Cardiac muscle cell (in vitro differentiated cells and primary cell): ENCODE results near the gene CLN6. TPM values are rescaled to one million over a fixed set of nuclear protein-coding genes. Genes with fewer than 3 reads are reported as not detected.
"Not testable (repeated sequence)": the region's sequence is repeated elsewhere in the genome, so short reads cannot be mapped to it uniquely, and the experiment has no call there.

Experiments
- DNase-seq, 2 donors: peaks; one replicate each; pipeline versions ENCODE4 v3.0.0 to v3.0.0-alpha.2; 2010 to 2017; ENCODE audit warnings: low read depth in 1 of 2, low spot score in 1 of 2
- H3K27ac ChIP-seq: fragments of 200-600 bp; sonication (generic); 2 replicates; pipeline ENCODE4 v1.5.1; 2016
- H3K27me3 ChIP-seq: fragments of 200-600 bp; sonication (generic); 2 replicates; pipeline ENCODE4 v1.6.0; 2016; ENCODE audit warnings: control low read depth
- H3K36me3 ChIP-seq: fragments of 200-600 bp; sonication (generic); 2 replicates; pipeline ENCODE4 v1.5.1; 2016; ENCODE audit warnings: control low read depth
- H3K4me1 ChIP-seq: fragments of 200-600 bp; sonication (generic); 2 replicates; pipeline ENCODE4 v1.8.1; 2017; ENCODE audit warnings: low read depth, mild to moderate bottlenecking, mixed run types
- H3K4me3 ChIP-seq: fragments of 200-600 bp; sonication (generic); 2 replicates; pipeline ENCODE4 v1.5.1; 2016; ENCODE audit warnings: mild to moderate bottlenecking
- H3K9me3 ChIP-seq: fragments of 200-600 bp; sonication (generic); 2 replicates; pipeline ENCODE4 v1.5.1; 2017; ENCODE audit warnings: low read depth, mild to moderate bottlenecking, control low read depth
- polyA plus RNA-seq: library from polyadenylated mRNA; unstranded; fragments of >200 nt; fragmentation: Nextera tagmentation; extraction: Ambion mirVana; gene quantifications from 2 replicates; pipeline ENCODE4 v1.2.1, GENCODE V29; 2016
- total RNA-seq: library from RNA; depleted of rRNA; stranded (reverse); fragments of >200 nt; gene quantifications from 2 replicates; pipeline ENCODE4 v1.2.3, GENCODE V29; 2016
- TF ChIP-seq, protein P1 (sequence below): IDR thresholded peaks from 2 replicates; pipeline ENCODE4 v1.5.1; 2012; ENCODE audit warnings: low read depth, mild to moderate bottlenecking, low read length

CLN6 gene
- total and polyA plus RNA-seq, 2 experiments from 2014 or later, result 6.6 to 18.5 TPM

DNA sequence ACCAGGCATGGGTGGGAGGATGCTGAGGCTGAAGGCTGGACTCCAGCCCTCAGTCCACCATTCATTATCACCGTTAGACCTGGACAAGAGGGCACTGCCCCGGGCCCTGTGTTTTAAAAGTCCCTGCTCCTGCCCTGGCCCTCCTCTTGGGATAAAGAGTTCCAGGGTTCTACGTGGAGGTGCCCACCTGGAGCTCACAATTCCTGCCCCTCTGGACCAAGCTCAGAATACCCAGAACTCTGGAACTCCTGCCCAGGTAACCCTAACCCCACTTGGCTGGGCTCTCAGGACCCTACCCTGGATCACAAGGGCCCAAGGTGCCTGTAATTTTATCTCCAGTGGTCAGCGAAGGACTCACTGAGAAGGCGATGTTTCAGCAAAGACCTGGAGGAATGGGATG lies 25.6 kb downstream of the CLN6 start:
- H3K4me3 ChIP-seq, result no peak overlapping the region
- H3K27me3 ChIP-seq, result no peaks in the 10 kb centered on the region
- TF ChIP-seq, protein P1, sequence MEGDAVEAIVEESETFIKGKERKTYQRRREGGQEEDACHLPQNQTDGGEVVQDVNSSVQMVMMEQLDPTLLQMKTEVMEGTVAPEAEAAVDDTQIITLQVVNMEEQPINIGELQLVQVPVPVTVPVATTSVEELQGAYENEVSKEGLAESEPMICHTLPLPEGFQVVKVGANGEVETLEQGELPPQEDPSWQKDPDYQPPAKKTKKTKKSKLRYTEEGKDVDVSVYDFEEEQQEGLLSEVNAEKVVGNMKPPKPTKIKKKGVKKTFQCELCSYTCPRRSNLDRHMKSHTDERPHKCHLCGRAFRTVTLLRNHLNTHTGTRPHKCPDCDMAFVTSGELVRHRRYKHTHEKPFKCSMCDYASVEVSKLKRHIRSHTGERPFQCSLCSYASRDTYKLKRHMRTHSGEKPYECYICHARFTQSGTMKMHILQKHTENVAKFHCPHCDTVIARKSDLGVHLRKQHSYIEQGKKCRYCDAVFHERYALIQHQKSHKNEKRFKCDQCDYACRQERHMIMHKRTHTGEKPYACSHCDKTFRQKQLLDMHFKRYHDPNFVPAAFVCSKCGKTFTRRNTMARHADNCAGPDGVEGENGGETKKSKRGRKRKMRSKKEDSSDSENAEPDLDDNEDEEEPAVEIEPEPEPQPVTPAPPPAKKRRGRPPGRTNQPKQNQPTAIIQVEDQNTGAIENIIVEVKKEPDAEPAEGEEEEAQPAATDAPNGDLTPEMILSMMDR, result no peak
- H3K27ac ChIP-seq, result no peak overlapping the region
- no peak for DNase-seq
- no peaks in the 10 kb centered on the region for H3K36me3 ChIP-seq
- peaks cover 21% of the 10 kb centered on the region for H3K4me1 ChIP-seq
- no peaks in the 10 kb centered on the region for H3K9me3 ChIP-seq

GRCh38 chr15:68203486-68203885 lies 26.0 kb downstream of the CLN6 start:
- Histone ChIP-seq H3K9me3 (no peaks in the 10 kb centered on the region), H3K4me1 (peaks cover 21% of the 10 kb centered on the region), H3K4me3 (no peak overlapping the region), H3K36me3 (no peaks in the 10 kb centered on the region), H3K27me3 (no peaks in the 10 kb centered on the region), H3K27ac (no peak overlapping the region)
- TF ChIP-seq, protein P1, result no peak
- DNase-seq, result no peak

DNA sequence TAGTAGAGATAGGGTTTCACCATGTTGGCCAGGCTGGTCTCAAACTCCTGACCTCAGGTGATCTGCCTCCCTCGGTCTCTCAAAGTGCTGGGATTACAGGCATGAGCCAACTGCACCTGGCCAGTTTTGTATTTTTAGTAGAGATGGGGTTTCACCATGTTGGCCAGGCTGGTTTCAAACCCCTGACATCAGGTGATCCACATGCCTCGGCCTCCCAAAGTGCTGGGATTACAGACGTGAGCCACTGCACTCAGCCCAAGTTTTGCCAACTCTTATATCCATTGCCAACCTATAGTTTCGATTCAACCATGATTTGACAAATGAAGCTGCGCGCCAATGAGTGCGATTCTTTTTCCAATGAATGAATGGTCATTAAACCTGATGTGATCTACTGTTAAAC lies 26.5 kb downstream of the CLN6 start:
- not testable (repeated sequence) for H3K27me3 ChIP-seq, DNase-seq, H3K36me3 ChIP-seq, H3K27ac ChIP-seq, H3K4me3 ChIP-seq, H3K9me3 ChIP-seq
- H3K4me1 ChIP-seq, result peaks cover 21% of the 10 kb centered on the region

- no peak for DNase-seq
- H3K4me1 ChIP-seq, result peaks cover 21% of the 10 kb centered on the region
- no peaks in the 10 kb centered on the region for H3K9me3 ChIP-seq
- TF ChIP-seq, protein P1, result no peak
- H3K27ac ChIP-seq, result no peak overlapping the region
- no peaks in the 10 kb centered on the region for H3K27me3 ChIP-seq
- H3K4me3 ChIP-seq, result no peak overlapping the region
- H3K36me3 ChIP-seq, result no peaks in the 10 kb centered on the region
These were observed 27.7 kb downstream of the CLN6 start for GRCh38 chr15:68201879-68202261.

DNA sequence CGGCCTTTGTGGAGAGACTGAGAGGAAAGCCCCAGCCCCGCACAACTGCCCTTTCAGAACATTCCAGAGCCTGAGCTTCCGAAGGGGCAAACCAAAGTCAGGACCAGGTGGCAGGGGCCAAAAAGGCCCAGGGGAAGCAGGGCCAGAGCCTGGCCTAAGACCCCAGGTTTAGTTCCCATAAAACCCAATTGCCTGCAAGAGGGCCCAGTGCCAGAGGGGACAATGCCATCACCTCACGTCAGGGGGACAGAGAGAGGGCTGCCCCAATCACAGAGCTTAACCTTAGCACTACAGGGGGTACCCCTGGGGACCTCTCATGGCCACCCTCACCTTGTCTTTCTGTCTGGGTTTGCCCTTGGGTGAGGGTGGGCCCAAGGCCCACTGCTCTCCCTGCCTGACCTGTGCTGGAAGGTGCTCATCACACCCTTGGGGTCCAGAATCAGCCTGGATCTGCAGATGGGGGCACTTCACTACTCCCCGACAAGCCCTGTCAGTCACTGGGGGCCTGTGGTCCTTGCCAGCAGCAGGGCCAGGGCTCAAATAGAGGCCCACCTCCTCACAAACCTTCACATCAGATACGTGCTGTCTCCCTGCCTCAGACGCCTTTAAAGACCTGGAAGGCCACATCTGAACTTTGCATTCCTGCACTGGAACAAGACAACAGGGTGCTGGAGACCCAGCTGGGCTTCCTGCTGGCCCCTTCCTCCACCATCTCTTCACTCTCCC lies 28.2 kb downstream of the CLN6 start:
- Histone ChIP-seq H3K27ac (peak overlapping the region; percentile 47), H3K27me3 (no peaks in the 10 kb centered on the region), H3K4me3 (no peak overlapping the region), H3K36me3 (no peaks in the 10 kb centered on the region), H3K9me3 (no peaks in the 10 kb centered on the region), H3K4me1 (peaks cover 21% of the 10 kb centered on the region)
- TF ChIP-seq, protein P1, result no peak
- no peak for DNase-seq

- Histone ChIP-seq H3K4me3 (no peak overlapping the region), H3K4me1 (peaks cover 21% of the 10 kb centered on the region), H3K36me3 (no peaks in the 10 kb centered on the region), H3K27ac (peak overlapping the region; percentile 47), H3K27me3 (no peaks in the 10 kb centered on the region), H3K9me3 (no peaks in the 10 kb centered on the region)
- peak in 1 of 2 donors; percentile 36 for DNase-seq
- TF ChIP-seq, protein P1, result no peak
These were observed 29.3 kb downstream of the CLN6 start for GRCh38 chr15:68200016-68200861.
